Chondrocyte (in vitro differentiated cells): ENCODE results near the gene FXYD6. TPM values are rescaled to one million over a fixed set of nuclear protein-coding genes. Genes with fewer than 3 reads are reported as not detected.

Experiments used
- DNase-seq: peaks from one replicate; pipeline ENCODE4 v3.0.0; 2021; ENCODE audit warnings: mixed read lengths, low spot score
- H3K27ac Mint-ChIP-seq: one replicate; pipeline ENCODE4 v1.8.0; 2021; ENCODE audit warnings: mild to moderate bottlenecking, moderate library complexity, mixed read lengths; ENCODE audit not compliant: unreplicated experiment
- H3K27me3 Mint-ChIP-seq: 2 replicates; pipeline ENCODE4 v1.8.0; 2021; ENCODE audit warnings: low read depth, mixed read lengths
- H3K36me3 Mint-ChIP-seq: 2 replicates; pipeline ENCODE4 v1.8.0; 2021; ENCODE audit warnings: low read depth, mixed read lengths
- H3K4me1 Mint-ChIP-seq: 2 replicates; pipeline ENCODE4 v1.8.0; 2021; ENCODE audit warnings: low read depth, mild to moderate bottlenecking, mixed read lengths
- H3K4me3 Mint-ChIP-seq: one replicate; pipeline ENCODE4 v1.8.0; 2021; ENCODE audit warnings: mild to moderate bottlenecking, moderate library complexity, mixed read lengths; ENCODE audit not compliant: unreplicated experiment
- H3K9me3 Mint-ChIP-seq: 2 replicates; pipeline ENCODE4 v1.8.0; 2021; ENCODE audit warnings: low read depth, mixed read lengths
- total RNA-seq: library from RNA; stranded (reverse); gene quantifications from 3 replicates; pipeline ENCODE4 v1.2.1, GENCODE V29; 2021
- TF ChIP-seq, protein P1 (sequence below): fragments of 200-600 bp; sonication (generic); IDR thresholded peaks from 2 replicates; pipeline ENCODE4 v1.5.0; 2021; ENCODE audit warnings: antibody characterized with exemption, mild to moderate bottlenecking, moderate library complexity

FXYD6 gene
- total RNA-seq, 1 donor from 2014 or later: 2.8 TPM

DNA sequence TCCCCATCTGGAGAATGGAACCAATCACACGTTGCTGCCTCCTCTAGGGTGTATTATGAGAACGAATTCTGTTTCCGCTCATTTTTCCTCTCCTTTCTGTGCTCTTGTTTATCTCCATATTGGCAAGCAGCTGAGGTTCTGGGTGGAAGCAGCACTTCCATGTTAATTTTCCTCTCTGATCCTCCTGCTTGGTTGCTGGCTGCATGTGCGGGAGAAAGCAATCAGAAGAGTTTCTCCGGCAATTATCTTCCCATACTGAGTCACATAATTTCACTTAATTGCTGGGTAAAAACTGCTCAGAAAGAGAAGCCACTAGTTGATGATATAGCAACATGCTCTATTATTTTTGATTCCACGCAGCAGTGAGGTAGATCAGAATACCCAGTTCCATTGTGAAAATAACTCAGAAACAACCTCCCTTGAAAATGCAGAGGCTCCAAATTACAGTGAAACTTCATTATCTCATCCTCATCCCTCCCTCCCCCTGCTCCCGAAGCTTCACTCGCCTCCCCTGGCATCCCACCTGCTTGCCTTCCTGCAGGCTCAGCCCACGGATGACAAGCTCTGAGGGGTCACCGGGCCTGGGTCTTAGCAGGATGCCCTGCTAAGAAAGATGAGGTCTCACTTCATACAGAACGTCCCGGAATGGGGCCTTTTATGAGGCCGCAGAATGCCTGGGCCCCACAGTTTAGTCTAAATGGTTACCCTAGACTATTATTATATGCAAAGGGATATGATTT lies 20.4 kb downstream of the FXYD6 start:
- H3K27ac Mint-ChIP-seq: no peak overlapping the region
- TF ChIP-seq, protein P1, sequence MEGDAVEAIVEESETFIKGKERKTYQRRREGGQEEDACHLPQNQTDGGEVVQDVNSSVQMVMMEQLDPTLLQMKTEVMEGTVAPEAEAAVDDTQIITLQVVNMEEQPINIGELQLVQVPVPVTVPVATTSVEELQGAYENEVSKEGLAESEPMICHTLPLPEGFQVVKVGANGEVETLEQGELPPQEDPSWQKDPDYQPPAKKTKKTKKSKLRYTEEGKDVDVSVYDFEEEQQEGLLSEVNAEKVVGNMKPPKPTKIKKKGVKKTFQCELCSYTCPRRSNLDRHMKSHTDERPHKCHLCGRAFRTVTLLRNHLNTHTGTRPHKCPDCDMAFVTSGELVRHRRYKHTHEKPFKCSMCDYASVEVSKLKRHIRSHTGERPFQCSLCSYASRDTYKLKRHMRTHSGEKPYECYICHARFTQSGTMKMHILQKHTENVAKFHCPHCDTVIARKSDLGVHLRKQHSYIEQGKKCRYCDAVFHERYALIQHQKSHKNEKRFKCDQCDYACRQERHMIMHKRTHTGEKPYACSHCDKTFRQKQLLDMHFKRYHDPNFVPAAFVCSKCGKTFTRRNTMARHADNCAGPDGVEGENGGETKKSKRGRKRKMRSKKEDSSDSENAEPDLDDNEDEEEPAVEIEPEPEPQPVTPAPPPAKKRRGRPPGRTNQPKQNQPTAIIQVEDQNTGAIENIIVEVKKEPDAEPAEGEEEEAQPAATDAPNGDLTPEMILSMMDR: no peak
- no peaks in the 10 kb centered on the region for H3K27me3 Mint-ChIP-seq
- H3K4me3 Mint-ChIP-seq: no peak overlapping the region
- DNase-seq: peak; percentile 40
- H3K9me3 Mint-ChIP-seq: peaks cover 14% of the 10 kb centered on the region
- peaks cover 6% of the 10 kb centered on the region for H3K4me1 Mint-ChIP-seq
- H3K36me3 Mint-ChIP-seq: peaks cover 3% of the 10 kb centered on the region

GRCh38 chr11:117855186-117855845 lies 21.1 kb downstream of the FXYD6 start:
- Mint-ChIP-seq H3K27ac (no peak overlapping the region), H3K9me3 (peaks cover 14% of the 10 kb centered on the region), H3K27me3 (no peaks in the 10 kb centered on the region), H3K36me3 (peaks cover 3% of the 10 kb centered on the region), H3K4me1 (peaks cover 6% of the 10 kb centered on the region), H3K4me3 (no peak overlapping the region)
- DNase-seq: peak; percentile 37
- TF ChIP-seq, protein P1: no peak

DNA sequence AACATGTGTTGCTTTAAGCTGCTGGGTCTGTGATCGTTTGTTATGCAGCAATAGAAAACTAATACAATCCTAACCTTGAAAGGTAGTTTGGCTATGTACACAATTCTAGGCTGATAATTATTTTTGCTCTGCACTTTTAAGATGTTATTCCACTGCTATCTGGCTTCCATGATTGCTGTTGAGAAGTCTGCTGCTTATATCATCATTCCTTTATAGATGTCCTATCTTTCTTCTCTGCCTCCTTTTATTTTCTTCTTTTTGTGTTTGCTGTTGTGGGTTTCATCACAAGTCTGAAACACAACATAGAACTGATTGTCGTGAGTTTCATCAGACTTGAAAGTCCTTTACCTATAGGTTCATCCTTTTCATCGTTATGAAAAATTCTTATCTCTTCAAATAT lies 24.1 kb downstream of the FXYD6 start:
- TF ChIP-seq, protein P1: no peak
- no peaks in the 10 kb centered on the region for H3K27me3 Mint-ChIP-seq
- no peak for DNase-seq
- peaks cover 6% of the 10 kb centered on the region for H3K4me1 Mint-ChIP-seq
- peaks cover 14% of the 10 kb centered on the region for H3K9me3 Mint-ChIP-seq
- peaks cover 3% of the 10 kb centered on the region for H3K36me3 Mint-ChIP-seq
- no peak overlapping the region for H3K4me3 Mint-ChIP-seq
- no peak overlapping the region for H3K27ac Mint-ChIP-seq

DNA sequence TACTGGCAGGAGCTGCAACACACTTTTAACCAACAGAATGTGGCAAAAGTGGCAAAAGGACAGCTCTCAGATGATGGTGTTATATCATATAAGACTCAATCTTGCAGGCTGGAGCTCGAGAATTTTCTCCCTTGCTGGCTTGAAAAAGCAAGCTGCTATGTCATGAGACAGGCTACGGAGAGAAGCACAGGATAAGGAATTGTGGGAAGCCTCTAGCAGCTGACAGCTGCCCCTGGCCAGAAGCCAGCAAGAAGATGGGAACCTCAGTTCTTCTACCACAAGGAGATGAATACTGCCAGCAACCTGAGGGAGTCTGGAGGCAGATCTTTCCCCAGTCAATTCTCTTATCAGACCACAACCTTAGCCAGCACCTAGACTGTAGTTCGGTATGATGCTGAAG lies 24.6 kb downstream of the FXYD6 start:
- TF ChIP-seq, protein P1: no peak
- no peak overlapping the region for H3K27ac Mint-ChIP-seq
- H3K9me3 Mint-ChIP-seq: peaks cover 14% of the 10 kb centered on the region
- H3K4me1 Mint-ChIP-seq: peaks cover 6% of the 10 kb centered on the region
- no peak for DNase-seq
- H3K27me3 Mint-ChIP-seq: no peaks in the 10 kb centered on the region
- peaks cover 3% of the 10 kb centered on the region for H3K36me3 Mint-ChIP-seq
- H3K4me3 Mint-ChIP-seq: no peak overlapping the region

GRCh38 chr11:117851106-117851505 lies 25.4 kb downstream of the FXYD6 start:
- H3K27ac Mint-ChIP-seq: no peak overlapping the region

More at GRCh38 chr11:117851106-117851505, 25.4 kb downstream of the FXYD6 start:
- TF ChIP-seq, protein P1: no peak
- no peak for DNase-seq
- Mint-ChIP-seq H3K4me1 (peaks cover 6% of the 10 kb centered on the region), H3K9me3 (peaks cover 14% of the 10 kb centered on the region), H3K36me3 (peaks cover 3% of the 10 kb centered on the region), H3K27me3 (no peaks in the 10 kb centered on the region), H3K4me3 (no peak overlapping the region)
